Activated gamma-delta T cell (primary cell): ENCODE measurements around the gene ARMC5.
"Not testable (repeated sequence)": the region's sequence is repeated elsewhere in the genome, so short reads cannot be mapped to it uniquely, and the experiment has no call there.

Source experiments
- DNase-seq: peaks from one replicate; lab custom pipeline; 2025; lab: John Stamatoyannopoulos, UW

Gene ARMC5

GRCh38 chr16:31477220-31478216 is 18.2 kb downstream of the ARMC5 start:
- DNase-seq: no peak

GRCh38 chr16:31478956-31479355 is 19.7 kb downstream of the ARMC5 start:
- DNase-seq: no peak

- DNase-seq: no peak
These were observed 20.4 kb downstream of the ARMC5 start for GRCh38 chr16:31479751-31480150.

GRCh38 chr16:31480851-31481536 is 21.7 kb downstream of the ARMC5 start:
- no peak for DNase-seq

- DNase-seq: no peak
These were observed 23.8 kb downstream of the ARMC5 start, which contains the start of gene SLC5A2 for GRCh38 chr16:31483081-31483480. Gene SLC5A2, plus strand, starts transcription at chr16:31483123. Its CDS starts 14 bp downstream, at chr16:31483137.

- not testable (repeated sequence) for DNase-seq
These were observed 24.7 kb downstream of the ARMC5 start for GRCh38 chr16:31484048-31484447.

- DNase-seq: no peak
These were observed 25.3 kb downstream of the ARMC5 start for GRCh38 chr16:31484491-31485171.

GRCh38 chr16:31485571-31485970 is 26.3 kb downstream of the ARMC5 start:
- no peak for DNase-seq

GRCh38 chr16:31486045-31486444 is 26.7 kb downstream of the ARMC5 start:
- DNase-seq: no peak

GRCh38 chr16:31487071-31487719 is 27.9 kb downstream of the ARMC5 start:
- DNase-seq: no peak

GRCh38 chr16:31487720-31488467 is 28.6 kb downstream of the ARMC5 start:
- DNase-seq: peak; percentile 49

GRCh38 chr16:31488468-31489297 is 29.4 kb downstream of the ARMC5 start:
- no peak for DNase-seq

GRCh38 chr16:31489298-31489564 is 29.9 kb downstream of the ARMC5 start:
- DNase-seq: no peak

GRCh38 chr16:31489616-31490584 is 30.6 kb downstream of the ARMC5 start:
- DNase-seq: no peak

- DNase-seq: no peak
These were observed 32.6 kb downstream of the ARMC5 start for GRCh38 chr16:31491778-31492418.

GRCh38 chr16:31493506-31494125 is 34.3 kb downstream of the ARMC5 start:
- no peak for DNase-seq

GRCh38 chr16:31496670-31497069 is 37.4 kb downstream of the ARMC5 start:
- DNase-seq: no peak

GRCh38 chr16:31498493-31498892 is 39.2 kb downstream of the ARMC5 start:
- DNase-seq: no peak
